Neural crest cell (in vitro differentiated cells): ENCODE results near the gene ITGB2. TPM values are rescaled to one million over a fixed set of nuclear protein-coding genes. Genes with fewer than 3 reads are reported as not detected.

Experiments used
- DNase-seq: peaks from one replicate; pipeline ENCODE4 v3.0.0; 2021; ENCODE audit warnings: low read depth, mixed read lengths, low spot score
- H3K27ac Mint-ChIP-seq: one replicate; pipeline ENCODE4 v1.8.0; 2021; ENCODE audit warnings: mild to moderate bottlenecking, mixed read lengths; ENCODE audit not compliant: unreplicated experiment
- H3K27me3 Mint-ChIP-seq: 2 replicates; pipeline ENCODE4 v1.8.0; 2021; ENCODE audit warnings: low read depth, mild to moderate bottlenecking, mixed read lengths
- H3K36me3 Mint-ChIP-seq: 2 replicates; pipeline ENCODE4 v1.8.0; 2021; ENCODE audit warnings: low read depth, mild to moderate bottlenecking, mixed read lengths
- H3K4me1 Mint-ChIP-seq: 2 replicates; pipeline ENCODE4 v1.8.0; 2021; ENCODE audit warnings: mixed read lengths
- H3K4me3 Mint-ChIP-seq: one replicate; pipeline ENCODE4 v1.8.0; 2021; ENCODE audit warnings: mild to moderate bottlenecking, mixed read lengths
- H3K9me3 Mint-ChIP-seq: 2 replicates; pipeline ENCODE4 v1.8.0; 2021; ENCODE audit warnings: mixed read lengths
- CTCF ChIP-seq: fragments of 200-600 bp; sonication (generic); conservative IDR thresholded peaks from 2 replicates; pipeline ENCODE4 v1.5.0; 2021; ENCODE audit warnings: antibody characterized with exemption, mild to moderate bottlenecking
- total RNA-seq: library from RNA; stranded (reverse); gene quantifications from 2 replicates; pipeline ENCODE4 v1.2.1, GENCODE V29; 2021

Gene ITGB2
- total RNA-seq, 1 donor from 2014 or later: 0.89 TPM

- Mint-ChIP-seq H3K9me3 (no peaks in the 10 kb centered on the region), H3K27ac (no peak overlapping the region), H3K4me1 (no peaks in the 10 kb centered on the region), H3K4me3 (no peak overlapping the region), H3K36me3 (no peaks in the 10 kb centered on the region), H3K27me3 (no peaks in the 10 kb centered on the region)
- peak; percentile 84 for DNase-seq
- TF ChIP-seq CTCF: peak; percentile 94
Measured at GRCh38 chr21:44949779-44950198, 29.1 kb upstream of the ITGB2 start.

GRCh38 chr21:44949161-44949778, 28.6 kb upstream of the ITGB2 start:
- H3K36me3 Mint-ChIP-seq: no peaks in the 10 kb centered on the region
- no peaks in the 10 kb centered on the region for H3K9me3 Mint-ChIP-seq
- no peak for DNase-seq
- H3K4me3 Mint-ChIP-seq: no peak overlapping the region
- TF ChIP-seq CTCF: no peak
- no peak overlapping the region for H3K27ac Mint-ChIP-seq
- H3K27me3 Mint-ChIP-seq: no peaks in the 10 kb centered on the region
- H3K4me1 Mint-ChIP-seq: no peaks in the 10 kb centered on the region

GRCh38 chr21:44948426-44949120, 27.9 kb upstream of the ITGB2 start:
- DNase-seq: no peak
- Mint-ChIP-seq H3K27me3 (no peaks in the 10 kb centered on the region), H3K4me3 (no peak overlapping the region), H3K9me3 (no peaks in the 10 kb centered on the region), H3K4me1 (no peaks in the 10 kb centered on the region), H3K36me3 (no peaks in the 10 kb centered on the region), H3K27ac (no peak overlapping the region)
- TF ChIP-seq CTCF: no peak

GRCh38 chr21:44947930-44948331, 27.2 kb upstream of the ITGB2 start:
- DNase-seq: no peak
- H3K9me3 Mint-ChIP-seq: no peaks in the 10 kb centered on the region
- H3K4me1 Mint-ChIP-seq: no peaks in the 10 kb centered on the region
- H3K27me3 Mint-ChIP-seq: no peaks in the 10 kb centered on the region
- H3K27ac Mint-ChIP-seq: no peak overlapping the region
- TF ChIP-seq CTCF: no peak
- no peaks in the 10 kb centered on the region for H3K36me3 Mint-ChIP-seq
- H3K4me3 Mint-ChIP-seq: no peak overlapping the region

GRCh38 chr21:44947111-44947929, 26.6 kb upstream of the ITGB2 start:
- no peaks in the 10 kb centered on the region for H3K27me3 Mint-ChIP-seq
- no peaks in the 10 kb centered on the region for H3K9me3 Mint-ChIP-seq
- no peak for TF ChIP-seq CTCF
- H3K36me3 Mint-ChIP-seq: no peaks in the 10 kb centered on the region
- H3K4me3 Mint-ChIP-seq: no peak overlapping the region
- DNase-seq: no peak
- H3K4me1 Mint-ChIP-seq: no peaks in the 10 kb centered on the region
- H3K27ac Mint-ChIP-seq: peak overlapping the region; percentile 35
